Liver (tissue), 3 donors: Measurements from ENCODE around the gene HPS5.

Source experiments
- EGR1 ChIP-seq, 2 donors: IDR thresholded peaks; 2 replicates each; pipeline ENCODE4 v1.6.1; 2016 to 2018; ENCODE audit warnings: antibody characterized with exemption in 2 of 2, low read depth in 2 of 2
- GABPA ChIP-seq, 2 donors: IDR thresholded peaks in 1 of 2; conservative IDR thresholded peaks in 1 of 2; 2 replicates each; pipeline ENCODE4 v1.6.1; 2016; ENCODE audit warnings: antibody characterized with exemption in 2 of 2, mild to moderate bottlenecking in 1 of 2, moderate library complexity in 1 of 2
- JUND ChIP-seq, 2 donors: IDR thresholded peaks; 2 replicates each; pipeline ENCODE4 v1.6.1; 2016; ENCODE audit warnings: antibody characterized with exemption in 2 of 2
- RAD21 ChIP-seq, 2 donors: IDR thresholded peaks; 2 replicates each; pipeline ENCODE4 v1.6.1; 2016; ENCODE audit warnings: antibody characterized with exemption in 2 of 2, mild to moderate bottlenecking in 2 of 2
- SP1 ChIP-seq: IDR thresholded peaks from 2 replicates; pipeline ENCODE4 v1.6.1; 2018; ENCODE audit warnings: antibody characterized with exemption, mild to moderate bottlenecking
- TAF1 ChIP-seq: conservative IDR thresholded peaks from 2 replicates; pipeline ENCODE4 v1.6.1; 2016; ENCODE audit warnings: antibody characterized with exemption, mild to moderate bottlenecking
- TF ChIP-seq, protein P1 (sequence below): fragments of 150-350 bp; IDR thresholded peaks from 2 replicates; pipeline ENCODE4 v1.5.1; 2017; ENCODE audit warnings: improper control_type of control experiment, low read depth, low read length; ENCODE audit not compliant: missing input control
- TF ChIP-seq, protein P2 (sequence below): IDR thresholded peaks from 2 replicates; pipeline ENCODE4 v1.6.1; 2016; ENCODE audit warnings: antibody characterized with exemption, mild to moderate bottlenecking
- TF ChIP-seq, protein P3 (sequence below): IDR thresholded peaks from 2 replicates; pipeline ENCODE4 v1.6.1; 2016; ENCODE audit warnings: antibody characterized with exemption
- donor health status: healthy.
- donor health status: healthy.

DNA sequence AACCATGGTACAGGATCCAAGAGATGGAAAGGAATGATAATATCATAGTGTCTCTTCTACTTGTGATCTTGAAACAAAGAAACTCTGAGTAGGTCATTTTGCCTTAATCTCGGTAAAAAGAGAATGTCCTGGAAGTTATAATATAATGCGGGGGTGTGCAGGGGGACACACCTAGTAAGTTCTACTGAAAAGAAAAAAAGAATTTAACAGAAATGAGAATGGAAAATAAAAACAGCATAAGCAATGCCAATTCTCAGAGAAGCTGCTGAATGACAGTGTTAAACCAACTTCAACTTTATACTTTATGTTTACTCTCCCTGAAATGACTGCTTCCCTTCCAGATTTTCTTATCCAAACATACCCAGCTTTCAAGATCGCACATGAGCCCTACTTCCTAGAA, 2.0 kb downstream of the HPS5 start:
- TF ChIP-seq, protein P1, sequence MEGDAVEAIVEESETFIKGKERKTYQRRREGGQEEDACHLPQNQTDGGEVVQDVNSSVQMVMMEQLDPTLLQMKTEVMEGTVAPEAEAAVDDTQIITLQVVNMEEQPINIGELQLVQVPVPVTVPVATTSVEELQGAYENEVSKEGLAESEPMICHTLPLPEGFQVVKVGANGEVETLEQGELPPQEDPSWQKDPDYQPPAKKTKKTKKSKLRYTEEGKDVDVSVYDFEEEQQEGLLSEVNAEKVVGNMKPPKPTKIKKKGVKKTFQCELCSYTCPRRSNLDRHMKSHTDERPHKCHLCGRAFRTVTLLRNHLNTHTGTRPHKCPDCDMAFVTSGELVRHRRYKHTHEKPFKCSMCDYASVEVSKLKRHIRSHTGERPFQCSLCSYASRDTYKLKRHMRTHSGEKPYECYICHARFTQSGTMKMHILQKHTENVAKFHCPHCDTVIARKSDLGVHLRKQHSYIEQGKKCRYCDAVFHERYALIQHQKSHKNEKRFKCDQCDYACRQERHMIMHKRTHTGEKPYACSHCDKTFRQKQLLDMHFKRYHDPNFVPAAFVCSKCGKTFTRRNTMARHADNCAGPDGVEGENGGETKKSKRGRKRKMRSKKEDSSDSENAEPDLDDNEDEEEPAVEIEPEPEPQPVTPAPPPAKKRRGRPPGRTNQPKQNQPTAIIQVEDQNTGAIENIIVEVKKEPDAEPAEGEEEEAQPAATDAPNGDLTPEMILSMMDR: no peak
- TF ChIP-seq TAF1: no peak
- TF ChIP-seq GABPA (IDR thresholded peaks at IDR 0.05 in 1 of 2, conservative IDR thresholded peaks at IDR 0.05 in 1 of 2): no peak
- TF ChIP-seq, protein P2, sequence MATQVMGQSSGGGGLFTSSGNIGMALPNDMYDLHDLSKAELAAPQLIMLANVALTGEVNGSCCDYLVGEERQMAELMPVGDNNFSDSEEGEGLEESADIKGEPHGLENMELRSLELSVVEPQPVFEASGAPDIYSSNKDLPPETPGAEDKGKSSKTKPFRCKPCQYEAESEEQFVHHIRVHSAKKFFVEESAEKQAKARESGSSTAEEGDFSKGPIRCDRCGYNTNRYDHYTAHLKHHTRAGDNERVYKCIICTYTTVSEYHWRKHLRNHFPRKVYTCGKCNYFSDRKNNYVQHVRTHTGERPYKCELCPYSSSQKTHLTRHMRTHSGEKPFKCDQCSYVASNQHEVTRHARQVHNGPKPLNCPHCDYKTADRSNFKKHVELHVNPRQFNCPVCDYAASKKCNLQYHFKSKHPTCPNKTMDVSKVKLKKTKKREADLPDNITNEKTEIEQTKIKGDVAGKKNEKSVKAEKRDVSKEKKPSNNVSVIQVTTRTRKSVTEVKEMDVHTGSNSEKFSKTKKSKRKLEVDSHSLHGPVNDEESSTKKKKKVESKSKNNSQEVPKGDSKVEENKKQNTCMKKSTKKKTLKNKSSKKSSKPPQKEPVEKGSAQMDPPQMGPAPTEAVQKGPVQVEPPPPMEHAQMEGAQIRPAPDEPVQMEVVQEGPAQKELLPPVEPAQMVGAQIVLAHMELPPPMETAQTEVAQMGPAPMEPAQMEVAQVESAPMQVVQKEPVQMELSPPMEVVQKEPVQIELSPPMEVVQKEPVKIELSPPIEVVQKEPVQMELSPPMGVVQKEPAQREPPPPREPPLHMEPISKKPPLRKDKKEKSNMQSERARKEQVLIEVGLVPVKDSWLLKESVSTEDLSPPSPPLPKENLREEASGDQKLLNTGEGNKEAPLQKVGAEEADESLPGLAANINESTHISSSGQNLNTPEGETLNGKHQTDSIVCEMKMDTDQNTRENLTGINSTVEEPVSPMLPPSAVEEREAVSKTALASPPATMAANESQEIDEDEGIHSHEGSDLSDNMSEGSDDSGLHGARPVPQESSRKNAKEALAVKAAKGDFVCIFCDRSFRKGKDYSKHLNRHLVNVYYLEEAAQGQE: no peak
- TF ChIP-seq SP1: no peak
- no peak for TF ChIP-seq EGR1 (IDR thresholded peaks at IDR 0.05; ENCODE audit: low read depth in 2 of 2)
- TF ChIP-seq RAD21 (IDR thresholded peaks at IDR 0.05): no peak
- TF ChIP-seq JUND (IDR thresholded peaks at IDR 0.05): no peak
- TF ChIP-seq, protein P3, sequence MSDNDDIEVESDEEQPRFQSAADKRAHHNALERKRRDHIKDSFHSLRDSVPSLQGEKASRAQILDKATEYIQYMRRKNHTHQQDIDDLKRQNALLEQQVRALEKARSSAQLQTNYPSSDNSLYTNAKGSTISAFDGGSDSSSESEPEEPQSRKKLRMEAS: no peak
